Right hindlimb (tissue), 1 donor: ENCODE measurements around the gene QSOX2.

ENCODE experiments used
- DNase-seq: peaks from one replicate; pipeline ENCODE4 v3.0.0-alpha.2; 2018

Gene QSOX2

GRCh38 chr9:136219276-136219675, 26.3 kb downstream of the QSOX2 start:
- no peak for DNase-seq

- no peak for DNase-seq
Observed at GRCh38 chr9:136218673-136219072, 26.9 kb downstream of the QSOX2 start.

DNA sequence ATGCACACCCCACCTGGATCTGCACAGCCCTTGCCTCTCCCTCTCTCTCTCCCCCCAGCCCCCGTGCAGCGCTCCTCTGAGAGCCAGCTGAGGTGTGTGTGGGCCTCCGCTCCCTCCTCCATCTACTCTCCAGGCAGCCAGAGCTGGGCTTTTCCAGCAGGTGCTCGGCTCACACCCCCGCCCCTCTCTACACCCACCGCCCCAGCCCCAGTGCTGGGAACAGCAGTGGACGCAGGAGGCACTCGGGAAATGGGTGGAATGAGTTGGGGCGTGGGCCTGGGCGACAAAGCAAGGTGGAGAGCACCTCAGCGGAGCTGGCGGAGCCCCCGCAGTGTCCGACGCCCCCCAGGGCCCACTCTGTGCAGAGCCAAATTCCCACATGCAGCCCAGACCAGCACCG, 27.3 kb downstream of the QSOX2 start:
- DNase-seq = no peak

DNA sequence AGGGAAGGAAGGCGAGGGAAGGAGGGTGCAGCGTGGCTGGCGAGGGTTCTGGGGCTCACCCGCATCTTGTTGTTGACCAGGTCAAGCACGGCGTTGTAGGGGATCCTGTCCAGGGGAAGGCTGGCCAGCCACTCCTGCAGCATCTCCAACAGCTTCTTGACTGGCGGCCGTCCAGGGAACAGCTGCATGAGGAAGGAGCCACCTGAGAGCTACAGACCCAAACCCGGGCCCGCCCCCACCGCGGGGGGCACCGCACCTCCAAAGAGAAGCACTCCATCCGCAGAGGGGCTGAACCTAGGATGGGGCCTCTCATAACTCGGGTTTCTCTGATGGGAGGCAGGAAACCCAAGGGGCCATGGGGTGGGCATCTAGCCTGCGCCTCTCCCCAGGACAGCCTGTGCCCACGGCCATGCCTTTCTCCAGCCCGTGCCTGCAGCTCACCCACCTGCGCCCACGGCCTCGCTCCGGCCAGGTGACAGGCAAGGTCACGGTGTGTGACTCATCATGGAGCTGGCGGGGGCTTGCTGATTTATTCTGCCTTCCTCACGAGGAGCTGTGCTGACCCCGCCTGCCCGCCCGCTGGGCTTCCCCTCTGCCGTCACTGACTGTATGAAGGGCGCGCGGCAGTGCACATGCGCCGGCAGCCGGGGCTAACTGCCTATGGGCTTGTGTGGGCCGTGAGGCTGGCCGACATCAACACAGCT, 28.9 kb downstream of the QSOX2 start:
- no peak for DNase-seq

DNA sequence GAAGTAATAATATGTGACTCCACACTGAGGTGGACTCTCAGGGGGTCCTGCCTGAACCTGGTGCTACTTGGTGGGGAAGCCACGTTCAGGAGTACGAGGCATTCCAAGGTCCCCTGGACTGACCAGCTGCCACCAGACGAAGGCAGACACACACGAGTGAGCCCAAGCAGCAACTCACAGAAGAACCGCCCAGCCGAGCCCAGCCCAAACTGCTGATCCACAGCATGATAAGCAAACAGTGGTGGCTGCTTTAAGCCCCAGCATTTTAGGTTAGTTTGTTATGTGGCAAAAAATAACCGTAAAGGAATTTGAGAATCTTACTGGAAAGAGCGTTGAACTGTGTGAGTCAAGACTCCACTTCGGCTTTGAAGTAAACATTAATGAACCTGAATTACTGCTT, 31.9 kb downstream of the QSOX2 start:
- no peak for DNase-seq

GRCh38 chr9:136212345-136212950, 33.2 kb downstream of the QSOX2 start:
- DNase-seq = no peak

DNA sequence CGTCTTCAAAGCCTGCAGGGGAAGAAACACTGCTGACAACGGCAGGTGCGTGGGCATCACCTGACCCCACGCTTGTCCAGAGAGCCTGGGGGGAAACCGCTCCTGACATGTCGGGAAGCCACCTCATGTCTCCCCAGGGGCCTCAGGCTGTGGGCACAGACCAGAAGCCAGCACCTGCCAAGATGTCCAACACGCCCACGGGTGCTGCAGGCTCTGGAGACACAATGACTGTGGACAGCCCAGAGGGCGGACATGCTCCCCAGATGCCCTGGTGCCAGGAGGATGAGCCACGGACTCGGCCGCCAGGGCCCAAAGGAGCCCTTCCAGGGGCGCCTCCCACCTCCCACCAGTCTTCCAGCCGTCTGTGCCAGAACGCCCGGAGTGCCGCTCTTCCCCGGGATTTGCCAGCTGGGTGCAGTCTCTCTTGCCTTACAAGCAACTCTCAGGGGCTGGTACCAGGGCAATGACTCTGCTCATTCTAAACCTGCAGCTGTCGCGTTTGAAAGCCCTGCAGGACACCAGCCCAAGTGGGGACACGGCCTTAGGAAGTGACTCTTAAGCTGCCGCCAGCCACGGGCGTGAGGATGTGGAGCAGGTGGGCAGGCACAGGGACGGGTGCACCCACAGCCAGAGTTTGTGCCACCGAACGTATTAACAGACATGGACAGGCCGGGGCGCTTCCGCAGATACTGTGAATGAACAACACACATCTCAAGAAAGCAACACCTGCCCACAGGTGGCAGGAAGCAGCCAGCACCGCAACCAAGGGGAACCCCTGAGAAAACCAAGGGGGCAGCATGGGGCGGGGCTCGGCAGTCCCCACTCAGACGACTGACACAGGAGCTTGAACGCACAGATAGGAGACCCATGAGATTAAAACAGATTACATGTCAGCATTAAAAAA, 33.9 kb downstream of the QSOX2 start:
- no peak for DNase-seq

DNA sequence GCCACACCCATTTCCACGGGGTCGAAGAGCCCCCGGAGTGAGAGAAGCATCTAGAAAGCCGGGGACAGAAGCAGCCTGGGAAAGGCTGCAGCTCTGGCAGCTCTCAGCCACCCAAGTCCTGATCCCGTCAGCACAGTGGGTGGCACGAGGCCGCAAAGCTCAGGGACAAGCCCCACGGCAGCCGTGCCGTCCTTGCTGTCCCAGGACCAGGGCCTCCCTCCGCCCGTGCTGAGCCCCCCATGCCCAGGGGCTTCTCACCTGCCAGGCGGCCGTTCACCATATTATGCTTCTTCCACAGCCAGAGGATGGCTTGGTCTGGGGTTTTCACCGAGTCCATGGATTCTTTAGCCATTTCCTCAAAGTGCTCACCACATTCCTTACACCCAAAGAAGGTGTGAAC, 34.6 kb downstream of the QSOX2 start:
- no peak for DNase-seq

- DNase-seq = no peak
Observed at GRCh38 chr9:136210276-136210675, 35.3 kb downstream of the QSOX2 start.

DNA sequence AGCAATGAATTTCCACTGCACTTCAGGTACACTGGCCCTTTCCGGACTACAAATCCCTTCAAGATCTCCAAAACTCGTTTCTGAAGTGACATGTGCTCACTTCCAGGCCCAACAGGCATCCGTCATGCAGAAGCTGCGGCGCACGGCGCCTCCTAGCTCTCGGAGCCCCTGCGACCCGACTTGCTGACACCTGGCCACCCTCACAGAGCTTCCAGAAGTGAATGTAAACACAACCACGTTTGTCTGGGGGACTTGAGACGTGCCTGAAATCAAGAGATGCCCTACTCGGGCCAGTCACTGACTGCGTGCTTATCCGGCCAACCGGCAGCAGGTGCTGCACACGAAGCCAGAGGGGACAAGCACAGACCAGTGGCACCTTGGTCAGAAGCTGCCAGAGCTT, 35.8 kb downstream of the QSOX2 start:
- DNase-seq = no peak

- DNase-seq = no peak
Observed at GRCh38 chr9:136209232-136209631, 36.4 kb downstream of the QSOX2 start.

GRCh38 chr9:136208675-136209074, 36.9 kb downstream of the QSOX2 start:
- DNase-seq = no peak

GRCh38 chr9:136207616-136208015, 38.0 kb downstream of the QSOX2 start:
- no peak for DNase-seq

GRCh38 chr9:136206602-136207275, 38.9 kb downstream of the QSOX2 start:
- DNase-seq = no peak

DNA sequence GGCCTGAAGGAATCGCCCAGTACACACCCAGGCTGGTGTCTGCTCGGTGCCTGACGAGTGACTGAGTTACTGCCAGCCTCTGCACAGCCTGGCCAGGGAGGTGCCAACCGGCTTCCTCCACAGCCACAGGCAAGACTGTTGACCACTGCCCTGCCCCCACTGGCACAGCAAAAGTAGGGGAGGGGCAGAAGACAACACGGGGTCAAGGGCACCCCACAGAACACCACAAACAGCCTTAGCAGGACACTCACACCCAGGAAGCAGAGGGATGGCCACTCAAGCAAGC, 40.0 kb downstream of the QSOX2 start:
- no peak for DNase-seq

DNA sequence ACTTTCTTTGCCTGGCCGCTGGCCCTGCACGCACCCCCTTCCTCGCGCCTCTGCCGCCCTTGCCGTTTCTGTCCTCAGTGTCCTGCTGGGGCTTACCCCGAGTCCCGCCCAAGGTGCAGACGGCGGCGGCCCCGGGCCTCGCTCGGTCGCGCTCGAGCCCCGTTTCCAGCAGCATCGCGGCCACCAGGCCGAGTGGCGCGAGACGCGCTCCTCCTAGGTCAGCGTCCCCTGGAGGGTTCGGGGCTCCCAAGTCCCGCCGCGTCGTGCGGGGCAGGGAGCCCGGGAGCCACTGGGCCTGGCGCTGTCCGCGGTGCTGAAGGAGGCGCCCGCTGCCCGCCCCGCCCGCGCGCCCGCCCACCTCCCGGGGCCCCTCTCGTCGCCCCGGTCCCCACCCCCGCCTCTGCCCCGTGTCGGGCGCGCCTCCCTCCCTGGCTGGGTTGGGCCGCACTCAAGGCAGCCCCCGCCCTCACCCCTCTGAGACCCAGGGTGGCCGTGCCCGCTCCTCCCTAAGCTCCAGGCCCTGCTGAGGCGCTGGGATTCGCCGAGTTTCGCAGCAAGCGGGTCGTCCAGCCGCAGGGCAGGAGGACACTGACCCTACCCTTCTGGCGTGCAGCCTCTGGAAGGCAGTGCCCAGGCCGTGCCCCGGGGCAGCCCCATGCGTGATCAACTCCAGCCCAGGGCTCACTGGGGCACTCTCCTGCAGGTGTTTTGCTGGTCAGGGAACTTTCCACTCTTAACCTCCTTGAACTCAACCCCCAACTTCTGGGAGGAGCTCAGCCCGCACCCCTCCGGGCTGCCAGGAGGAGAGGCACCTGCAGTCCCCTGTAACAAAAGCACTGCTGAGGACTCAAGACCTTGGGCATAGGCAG, 40.5 kb downstream of the QSOX2 start, which contains the start of gene LHX3:
TSS of gene LHX3 (minus strand) at position 291 of the 869 bp plus-strand sequence. CDS start at position 175, 116 bp downstream.
- peak; percentile 38 for DNase-seq

- no peak for DNase-seq
Observed at GRCh38 chr9:136204145-136204805, 41.3 kb downstream of the QSOX2 start.

DNA sequence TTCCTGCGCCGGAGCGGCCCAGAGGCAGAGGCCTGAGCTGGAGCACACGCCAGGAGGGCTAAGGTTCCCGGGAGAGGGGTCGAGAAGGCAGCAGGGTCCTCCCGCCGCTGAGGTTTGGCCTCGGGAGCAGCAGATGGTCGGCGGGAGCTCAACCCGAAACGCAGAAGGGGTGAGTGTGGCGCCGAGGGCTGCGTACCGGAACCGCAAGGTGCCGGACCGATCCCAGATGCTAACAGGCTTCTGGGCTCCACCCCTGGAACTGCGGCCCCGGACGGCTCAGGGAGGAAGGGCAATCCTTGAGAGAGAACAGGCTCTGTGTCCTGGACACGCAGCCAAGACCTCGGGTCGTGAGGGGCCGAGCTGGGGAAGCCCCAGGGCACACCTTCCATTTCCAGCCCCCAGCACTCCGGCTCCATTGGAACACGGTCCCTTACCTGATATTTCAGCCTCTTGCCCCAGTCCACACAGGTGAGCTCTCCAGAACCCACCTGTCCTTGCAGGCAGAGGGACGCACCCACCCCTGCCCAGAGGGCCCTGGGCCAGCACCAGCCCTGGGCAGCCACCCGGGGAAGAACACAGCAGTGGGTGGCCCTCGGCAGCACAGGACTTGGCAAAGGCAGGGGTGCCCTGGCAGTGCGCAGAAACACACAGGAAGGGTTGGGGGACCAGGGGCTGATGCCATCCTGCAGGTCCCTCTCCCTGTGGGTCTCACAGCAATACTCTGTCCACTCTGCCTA, 42.0 kb downstream of the QSOX2 start:
- no peak for DNase-seq

GRCh38 chr9:136202454-136203407, 42.9 kb downstream of the QSOX2 start:
- DNase-seq = no peak
